GM18907 (cell line): ENCODE results near the gene YKT6.

ENCODE experiments used
- ATAC-seq: cut with Tn5 transposase; IDR thresholded peaks from one replicate; pipeline ENCODE4 v1.9.1; 2021; ENCODE audit warnings: mild to moderate bottlenecking, moderate library complexity; ENCODE audit not compliant: unreplicated experiment

YKT6 gene

DNA sequence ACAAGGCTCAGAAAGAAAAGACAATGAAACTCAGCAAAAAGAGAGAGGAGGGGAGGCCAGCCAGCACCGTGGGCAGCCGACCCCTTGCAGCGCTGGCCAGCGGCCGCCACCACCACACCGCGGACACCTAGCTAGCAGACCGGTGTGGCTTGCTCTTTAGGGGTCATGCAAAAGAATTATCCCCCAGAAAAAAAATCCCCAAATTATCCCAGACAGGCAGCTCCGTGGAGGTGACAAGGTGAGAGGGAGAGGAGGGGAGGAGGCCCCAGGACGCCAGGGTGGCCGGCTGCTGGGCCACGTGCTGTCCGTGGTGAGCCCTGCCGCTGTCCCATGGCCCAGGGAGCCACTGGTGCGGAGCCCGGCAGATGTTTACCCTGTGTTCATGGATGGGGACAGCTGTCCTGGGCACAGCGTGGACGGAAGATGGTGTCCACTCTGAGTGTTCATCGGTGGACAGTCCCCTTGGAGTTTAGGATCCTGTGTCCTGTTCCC, 16.5 kb downstream of the YKT6 start:
- ATAC-seq, result no peak

GRCh38 chr7:44217852-44218402, 17.1 kb downstream of the YKT6 start:
- ATAC-seq, result no peak

- ATAC-seq, result no peak
Observed at GRCh38 chr7:44218418-44219201, 17.8 kb downstream of the YKT6 start.

- no peak for ATAC-seq
Observed at GRCh38 chr7:44219371-44220045, 18.7 kb downstream of the YKT6 start.

DNA sequence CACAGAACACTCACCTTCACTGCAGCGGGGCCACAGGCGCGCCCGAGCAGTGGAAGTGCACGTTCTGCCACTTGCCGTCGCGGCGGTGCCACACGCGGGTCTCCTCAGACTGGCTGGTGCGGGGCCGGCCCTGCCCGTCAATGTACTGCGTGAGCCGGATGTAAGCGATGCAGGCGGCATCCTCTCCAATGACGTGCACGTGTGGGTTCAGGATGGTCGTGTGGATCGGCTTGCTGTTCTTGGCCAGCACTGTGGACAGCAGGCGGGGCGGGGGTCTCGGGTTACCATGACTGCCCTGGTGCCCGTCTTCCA, 19.2 kb downstream of the YKT6 start:
- ATAC-seq, result no peak

DNA sequence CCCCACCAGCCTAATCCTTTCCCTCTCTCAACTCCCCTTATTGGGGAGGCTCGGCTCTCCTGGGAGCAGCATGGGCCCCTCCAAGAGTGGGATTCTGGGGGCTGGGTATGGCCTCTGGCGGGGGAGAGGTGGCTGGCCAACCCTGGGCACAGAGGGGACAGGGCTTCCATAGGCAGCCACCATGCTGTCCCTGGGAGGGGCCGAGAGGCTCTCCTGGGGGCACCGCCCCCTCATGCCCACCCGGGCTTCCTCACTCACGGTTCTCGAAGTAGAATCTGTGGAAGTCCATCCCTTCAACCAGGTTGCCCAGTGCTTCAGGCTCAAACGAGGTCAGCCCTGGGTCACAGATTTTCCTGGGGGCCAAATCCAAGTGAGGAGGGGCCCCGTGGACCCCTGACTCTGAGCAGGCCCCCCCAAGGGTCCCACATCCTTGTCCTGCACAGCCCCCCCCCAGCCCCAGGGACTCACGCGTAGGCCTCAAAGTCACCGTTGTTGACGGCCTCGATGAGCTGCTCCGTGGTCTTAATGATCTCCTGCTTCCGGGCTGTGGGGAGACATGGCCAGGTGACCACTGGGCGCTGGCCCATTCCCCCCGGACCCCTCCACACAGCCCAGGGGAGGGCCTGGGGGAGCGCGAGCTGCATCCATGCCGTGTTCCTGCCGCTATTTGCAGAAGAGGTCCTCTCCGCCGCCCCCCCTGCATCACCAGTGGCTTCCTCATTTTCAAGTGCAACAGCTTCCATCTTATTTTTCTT, 19.8 kb downstream of the YKT6 start:
- no peak for ATAC-seq

DNA sequence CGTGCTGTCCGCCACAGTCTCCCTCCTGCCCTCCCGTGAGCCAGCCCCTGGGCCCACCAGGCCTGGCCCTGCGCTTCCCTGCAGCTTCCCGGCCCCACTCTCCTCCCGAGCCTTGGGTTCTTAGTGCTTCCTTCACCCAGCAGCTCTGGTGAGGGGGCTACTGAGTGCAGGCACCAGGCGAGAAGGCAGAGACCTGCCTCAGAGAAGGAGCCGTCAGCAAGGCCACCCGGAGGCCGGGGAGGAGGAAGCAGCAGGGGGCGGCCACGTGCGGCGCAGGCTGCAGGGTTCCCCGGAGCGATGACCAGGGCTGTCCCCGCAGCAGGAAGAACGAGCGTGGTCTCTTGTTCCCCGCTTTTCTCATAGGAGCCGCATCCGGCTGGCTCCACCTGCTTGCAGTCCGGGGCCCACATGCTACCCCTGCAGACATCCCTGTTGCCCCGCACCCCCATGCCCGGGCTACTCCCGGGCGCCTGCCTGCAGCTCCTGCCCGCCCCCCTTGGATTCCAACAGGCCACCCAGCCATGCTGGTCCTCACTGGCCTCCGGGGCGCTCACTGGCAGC, 20.5 kb downstream of the YKT6 start:
- ATAC-seq, result no peak

DNA sequence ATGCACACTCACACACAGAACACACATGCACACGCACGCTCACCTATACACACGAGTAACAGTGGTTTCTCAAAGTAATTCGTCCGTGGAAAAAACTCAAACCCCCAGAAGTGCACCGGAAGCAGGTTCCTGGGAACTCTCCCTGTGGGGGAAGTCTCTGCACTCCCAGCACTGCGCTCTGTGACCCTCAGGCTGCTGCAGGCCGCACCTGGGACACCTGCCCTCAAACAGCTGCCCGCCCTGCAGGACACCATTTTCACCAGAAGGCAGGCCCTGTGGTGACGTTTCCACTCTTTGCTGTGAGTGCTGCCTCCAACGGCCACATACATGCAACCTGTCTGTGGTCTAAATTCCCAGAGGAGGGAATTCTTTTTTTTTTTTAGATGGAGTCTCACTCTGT, 21.3 kb downstream of the YKT6 start:
- no peak for ATAC-seq

DNA sequence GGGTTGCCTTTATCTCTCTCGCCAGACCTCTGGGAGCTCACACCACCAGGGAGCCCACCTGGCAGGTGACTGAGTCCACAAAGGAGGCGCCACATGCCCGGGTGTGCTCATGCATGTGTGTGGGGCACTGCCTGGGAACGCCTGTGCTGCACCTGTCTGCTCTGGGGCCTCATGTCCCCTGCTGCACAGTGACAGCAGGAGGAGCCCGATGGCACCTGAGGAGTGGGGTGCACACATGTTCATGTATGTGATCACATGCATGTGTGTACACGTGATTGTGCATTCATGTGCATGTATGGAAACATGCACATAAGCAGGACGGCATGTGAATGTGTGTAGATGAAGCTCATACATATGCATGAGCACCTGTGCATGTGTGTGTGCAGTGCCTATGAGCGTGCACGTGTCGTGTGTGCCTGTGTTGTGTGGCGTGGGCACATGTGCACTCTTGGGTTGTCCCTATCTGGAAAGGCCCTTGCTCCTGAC, 22.0 kb downstream of the YKT6 start:
- ATAC-seq, result no peak

DNA sequence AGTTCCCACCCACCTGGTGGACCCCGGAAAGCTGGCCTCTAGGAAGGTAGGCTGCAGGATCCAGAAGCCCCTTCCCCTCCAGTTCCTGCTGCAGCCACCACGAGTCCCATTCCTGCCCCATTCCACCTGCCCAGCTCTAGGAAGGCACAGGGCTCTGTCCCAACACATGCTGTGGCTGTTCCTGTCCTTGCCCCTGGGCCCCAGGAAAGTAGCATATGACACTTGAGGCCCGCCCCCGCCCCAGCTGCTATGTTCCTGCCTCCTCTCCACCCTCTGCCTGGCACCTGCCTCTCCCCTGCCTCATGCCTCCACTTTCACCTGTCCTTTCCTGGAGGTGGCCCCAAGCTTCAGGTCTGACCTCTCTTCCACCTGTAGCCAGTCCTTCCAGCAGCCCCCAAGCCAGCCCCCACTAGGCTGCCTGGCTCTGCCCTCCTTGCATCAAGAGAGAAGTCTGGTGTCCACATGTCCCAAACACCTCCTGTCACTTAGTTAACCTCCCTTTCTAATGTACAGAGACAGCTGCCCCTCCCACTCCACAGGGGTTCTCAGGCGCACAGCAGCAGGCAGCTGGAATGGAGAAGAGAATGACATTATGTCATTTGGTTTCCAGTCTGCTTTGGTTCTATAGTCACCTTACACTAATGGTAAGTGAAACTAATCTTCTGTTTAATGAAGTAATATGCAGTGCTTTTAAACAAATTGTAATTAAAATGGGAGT, 22.7 kb downstream of the YKT6 start:
- ATAC-seq, result no peak

DNA sequence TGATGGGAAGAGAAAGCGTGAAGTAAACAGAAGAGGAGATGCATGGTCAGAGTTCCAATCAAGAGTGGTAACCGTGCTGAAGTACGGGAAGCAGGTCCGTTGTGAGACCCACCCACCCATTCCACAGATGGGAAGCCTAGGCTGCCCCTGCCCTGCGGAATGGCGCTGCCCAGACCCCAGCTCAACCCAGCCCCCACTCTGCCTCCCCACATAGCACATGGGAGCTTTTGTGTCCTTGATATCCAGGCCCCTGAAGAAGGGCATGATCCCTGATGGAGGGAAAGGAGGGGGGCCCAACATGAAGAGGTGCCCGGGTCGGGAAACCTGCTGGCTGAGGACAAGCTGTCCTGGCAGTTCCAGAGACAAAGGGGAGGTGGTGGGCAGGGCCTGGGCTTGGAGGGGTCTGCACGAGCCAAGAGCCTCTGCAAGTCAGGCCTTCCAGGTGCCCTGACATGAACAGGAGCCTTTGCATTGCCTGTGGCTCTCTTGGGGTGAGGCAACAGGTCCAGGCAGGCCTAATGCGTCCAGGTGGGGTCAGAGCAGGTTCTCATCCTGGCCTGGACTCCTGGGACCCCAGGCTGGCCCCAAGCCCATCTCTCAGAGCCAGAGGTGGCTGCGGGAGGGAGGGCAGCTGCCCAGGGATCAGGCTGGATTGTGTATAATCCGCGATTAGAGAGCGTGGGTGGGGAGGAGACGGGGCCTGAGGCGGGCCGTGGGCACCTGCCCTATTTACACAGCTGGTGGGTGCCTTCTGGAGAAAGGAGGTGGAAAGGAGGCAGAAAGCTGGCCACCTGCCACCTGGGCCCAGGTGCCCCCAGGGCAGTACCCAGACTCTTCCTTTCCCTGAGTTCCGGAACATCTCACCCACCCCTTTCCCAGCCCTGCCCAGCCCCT, 23.5 kb downstream of the YKT6 start:
- no peak for ATAC-seq

DNA sequence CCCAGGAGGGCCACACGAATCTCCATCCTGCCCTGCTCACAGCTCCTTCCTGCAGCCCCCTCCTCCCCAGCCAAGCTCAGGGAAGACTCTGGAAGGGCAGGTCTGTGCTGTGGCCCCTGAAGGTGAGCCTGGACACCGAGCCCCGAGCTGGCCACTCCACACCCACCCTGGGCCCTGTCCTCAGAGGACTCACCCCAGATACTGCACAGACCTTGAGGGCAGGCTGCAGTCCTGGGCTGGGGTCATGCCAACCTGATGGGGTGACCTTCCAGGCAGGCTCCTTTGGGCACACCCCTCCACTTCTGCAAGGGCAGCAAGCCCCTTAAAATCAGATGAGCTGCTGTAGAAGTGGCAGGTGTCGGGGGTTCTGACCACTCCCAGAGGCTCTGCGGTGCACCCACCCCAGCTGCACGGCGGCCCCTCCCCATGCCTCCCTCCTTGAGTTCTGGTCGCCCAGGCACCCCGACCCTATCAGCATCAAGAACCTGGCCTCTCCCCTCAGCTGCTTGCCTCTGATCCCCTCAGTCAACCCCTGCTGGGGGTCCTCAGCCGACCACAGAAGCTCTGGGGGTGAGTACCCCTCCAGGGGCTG, 24.3 kb downstream of the YKT6 start:
- ATAC-seq, result no peak

DNA sequence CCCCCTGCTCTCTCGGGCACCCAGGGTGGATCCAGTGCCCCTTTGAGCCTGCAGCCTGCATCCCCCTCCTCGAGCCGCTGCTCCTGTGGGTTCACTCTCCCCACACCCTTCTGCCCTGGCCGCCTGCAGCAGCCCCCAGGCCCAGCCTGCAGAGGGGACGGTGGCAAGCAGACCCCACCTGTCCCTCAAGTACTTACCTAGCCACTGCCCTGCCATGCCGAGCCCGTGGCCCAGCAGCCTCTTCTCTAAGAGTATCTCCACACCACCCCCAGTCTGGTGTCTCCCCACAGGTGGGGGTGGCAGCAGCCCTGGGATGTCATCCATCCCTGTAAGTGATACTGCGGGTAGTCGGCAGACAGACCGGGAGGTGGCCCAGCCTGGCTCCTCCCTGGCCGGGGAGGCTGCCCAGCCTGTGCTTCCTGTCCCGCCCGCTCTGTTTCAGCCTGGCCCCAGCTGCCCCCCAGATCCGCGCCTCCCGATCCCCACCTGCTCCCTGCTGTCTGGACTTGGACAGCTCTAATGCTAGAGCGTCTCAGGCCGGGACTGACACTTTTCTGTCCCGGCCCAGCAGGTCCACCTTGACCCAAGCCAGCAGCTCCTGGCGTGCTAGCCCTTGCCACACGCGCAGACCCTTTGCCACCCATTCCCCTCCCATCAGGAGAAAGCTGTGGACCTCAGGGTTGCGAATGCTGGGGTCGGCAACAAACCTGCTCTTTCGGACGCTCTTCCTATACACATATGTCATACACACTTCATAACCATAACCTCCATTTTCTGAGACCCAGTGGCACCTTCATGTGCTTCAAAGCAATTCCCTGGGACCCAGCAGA, 25.0 kb downstream of the YKT6 start:
- ATAC-seq, result no peak

- ATAC-seq, result no peak
Observed at GRCh38 chr7:44226396-44226753, 25.6 kb downstream of the YKT6 start.

GRCh38 chr7:44227911-44228310, 27.1 kb downstream of the YKT6 start:
- no peak for ATAC-seq

- no peak for ATAC-seq
Observed at GRCh38 chr7:44228571-44229350, 28.0 kb downstream of the YKT6 start.

- ATAC-seq, result no peak
Observed at GRCh38 chr7:44229546-44230105, 28.8 kb downstream of the YKT6 start.
